ENCODE data around the gene PROB1. TPM values are rescaled to one million over a fixed set of nuclear protein-coding genes. Genes with fewer than 3 reads are reported as not detected.
A peak's percentile ranks its signal among the peaks of the same experiment; 100 is the strongest.

PROB1 gene
- total and polyA plus RNA-seq, 11 donors = 18.9 to 63.4 (median 35.8) TPM

- H3K4me3 ChIP-seq = no peak overlapping the region
- no peak for DNase-seq
- no peak overlapping the region for H3K27ac ChIP-seq
- no peaks in the 10 kb centered on the region for H3K4me1 ChIP-seq
- no peaks in the 10 kb centered on the region for H3K9me3 ChIP-seq
- no peak for TF ChIP-seq CTCF (IDR thresholded peaks at IDR 0.05)
- no peak for TF ChIP-seq POLR2A (IDR thresholded peaks at IDR 0.05)
- peaks cover 0 to 100% (median 83%) of the 10 kb centered on the region in 9 donors for H3K36me3 ChIP-seq
- intact Hi-C loops (cut with DNase I) = loop anchor here in 2 of 10 donors (10.0 kb wide), 1 partner anchor 55 kb away; the partner anchor contains the start of gene STING1 (in 2 of the 2)
- ATAC-seq = no peak
- WGBS, 4 donors = 80 to 84% (median 81%) methylated on average over 2 of the region's 2 CpGs
- no peaks in the 10 kb centered on the region for H3K27me3 ChIP-seq
Measured at GRCh38 chr5:139430015-139430414, 35.1 kb upstream of the PROB1 start.

- ATAC-seq (no peak), DNase-seq (no peak)
- peaks cover 0 to 8% (median 0%) of the 10 kb centered on the region in 12 donors for H3K4me1 ChIP-seq
- no peaks in the 10 kb centered on the region for H3K27me3 ChIP-seq
- H3K36me3 ChIP-seq = peaks cover 0 to 91% (median 76%) of the 10 kb centered on the region in 9 donors
- no peaks in the 10 kb centered on the region for H3K9me3 ChIP-seq
- no peak overlapping the region for H3K27ac ChIP-seq
- H3K4me3 ChIP-seq = no peak overlapping the region
- WGBS, 4 donors = 65 to 86% (median 79%) methylated on average over 8 of the region's 8 CpGs
- intact Hi-C loops (cut with DNase I) = loop anchor here in 4 of 10 donors (5.0 to 10.0 kb wide), 2 partner anchors 196 to 338 kb away; no protein-coding TSS in a partner anchor
- TF ChIP-seq CTCF (IDR thresholded peaks at IDR 0.05) (no peak), POLR2A (IDR thresholded peaks at IDR 0.05) (no peak)
Measured at GRCh38 chr5:139426203-139426885, 31.4 kb upstream of the PROB1 start.

GRCh38 chr5:139425497-139425896, 30.6 kb upstream of the PROB1 start:
- WGBS, 4 donors = 89 to 94% (median 91%) methylated on average over 5 of the region's 5 CpGs
- peaks cover 0 to 8% (median 0%) of the 10 kb centered on the region in 12 donors for H3K4me1 ChIP-seq
- no peaks in the 10 kb centered on the region for H3K27me3 ChIP-seq
- TF ChIP-seq CTCF (IDR thresholded peaks at IDR 0.05) (no peak), POLR2A (IDR thresholded peaks at IDR 0.05) (no peak)
- DNase-seq (no peak), ATAC-seq (no peak)
- H3K9me3 ChIP-seq = no peaks in the 10 kb centered on the region
- intact Hi-C loops (cut with DNase I) = loop anchor here in 4 of 10 donors (5.0 to 10.0 kb wide), 2 partner anchors 197 to 339 kb away; no protein-coding TSS in a partner anchor
- H3K27ac ChIP-seq = no peak overlapping the region
- H3K36me3 ChIP-seq = peaks cover 0 to 91% (median 72%) of the 10 kb centered on the region in 9 donors
- no peak overlapping the region for H3K4me3 ChIP-seq

GRCh38 chr5:139422307-139422893, 27.5 kb upstream of the PROB1 start:
- intact Hi-C loops (cut with DNase I) = loop anchor here in 9 of 10 donors (1.0 to 10.0 kb wide), 5 partner anchors 35 to 342 kb away; partner anchors contain the start of gene MZB1 (in 1 of the 9)
- WGBS, 4 donors = 42 to 47% (median 44%) methylated on average over 5 of the region's 5 CpGs
- no peaks in the 10 kb centered on the region for H3K9me3 ChIP-seq
- H3K4me1 ChIP-seq = peaks cover 6 to 39% (median 27%) of the 10 kb centered on the region in 12 donors
- peaks cover 0 to 83% (median 70%) of the 10 kb centered on the region in 9 donors for H3K36me3 ChIP-seq
- no peaks in the 10 kb centered on the region for H3K27me3 ChIP-seq
- TF ChIP-seq POLR2A (IDR thresholded peaks at IDR 0.05) (no peak), CTCF (IDR thresholded peaks at IDR 0.05) (peak; percentile 67 to 94 (median 82))
- no peak overlapping the region for H3K27ac ChIP-seq
- no peak overlapping the region for H3K4me3 ChIP-seq
- DNase-seq (no peak), ATAC-seq (peak in 2 of 4 donors; percentile 29 to 40)
